ENCODE results near the gene VSTM4. TPM values are rescaled to one million over a fixed set of nuclear protein-coding genes. Genes with fewer than 3 reads are reported as not detected.
A peak's percentile ranks its signal among the peaks of the same experiment; 100 is the strongest.

Gene VSTM4
- total RNA-seq, 1 donor from 2014 or later: 2.2 TPM

- DNase-seq (ENCODE audit: low read depth, low spot score): no peak
- H3K27me3 Mint-ChIP-seq (ENCODE audit: low read depth): peaks cover 30% of the 10 kb centered on the region
- H3K27ac Mint-ChIP-seq (ENCODE audit: unreplicated experiment): no peak overlapping the region
- H3K4me3 Mint-ChIP-seq: no peak overlapping the region
- TF ChIP-seq, protein P1, sequence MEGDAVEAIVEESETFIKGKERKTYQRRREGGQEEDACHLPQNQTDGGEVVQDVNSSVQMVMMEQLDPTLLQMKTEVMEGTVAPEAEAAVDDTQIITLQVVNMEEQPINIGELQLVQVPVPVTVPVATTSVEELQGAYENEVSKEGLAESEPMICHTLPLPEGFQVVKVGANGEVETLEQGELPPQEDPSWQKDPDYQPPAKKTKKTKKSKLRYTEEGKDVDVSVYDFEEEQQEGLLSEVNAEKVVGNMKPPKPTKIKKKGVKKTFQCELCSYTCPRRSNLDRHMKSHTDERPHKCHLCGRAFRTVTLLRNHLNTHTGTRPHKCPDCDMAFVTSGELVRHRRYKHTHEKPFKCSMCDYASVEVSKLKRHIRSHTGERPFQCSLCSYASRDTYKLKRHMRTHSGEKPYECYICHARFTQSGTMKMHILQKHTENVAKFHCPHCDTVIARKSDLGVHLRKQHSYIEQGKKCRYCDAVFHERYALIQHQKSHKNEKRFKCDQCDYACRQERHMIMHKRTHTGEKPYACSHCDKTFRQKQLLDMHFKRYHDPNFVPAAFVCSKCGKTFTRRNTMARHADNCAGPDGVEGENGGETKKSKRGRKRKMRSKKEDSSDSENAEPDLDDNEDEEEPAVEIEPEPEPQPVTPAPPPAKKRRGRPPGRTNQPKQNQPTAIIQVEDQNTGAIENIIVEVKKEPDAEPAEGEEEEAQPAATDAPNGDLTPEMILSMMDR (conservative IDR thresholded peaks at IDR 0.05): no peak
- H3K36me3 Mint-ChIP-seq (ENCODE audit: low read depth): no peaks in the 10 kb centered on the region
- no peaks in the 10 kb centered on the region for H3K9me3 Mint-ChIP-seq
- H3K4me1 Mint-ChIP-seq: peaks cover 42% of the 10 kb centered on the region
Measured at GRCh38 chr10:49080071-49080470, 35.3 kb downstream of the VSTM4 start.

DNA sequence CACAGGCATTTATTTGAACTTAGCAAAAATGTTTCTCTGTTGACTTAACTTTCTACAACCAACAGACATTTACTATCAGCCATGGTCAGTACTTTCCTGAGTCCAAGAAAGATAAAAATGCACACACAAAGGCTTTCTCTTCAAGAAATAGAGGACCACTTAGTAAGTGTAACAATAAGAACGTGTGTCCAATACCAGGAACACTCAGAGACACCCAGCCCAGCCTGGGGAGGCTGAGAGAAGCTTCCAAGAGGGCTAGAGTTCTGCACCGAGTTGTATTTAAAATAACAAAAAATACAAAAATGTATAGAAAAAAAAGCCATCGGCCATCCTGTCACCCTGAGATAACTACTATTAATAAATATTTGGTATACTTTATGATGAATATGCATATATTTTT is 35.8 kb downstream of the VSTM4 start:
- Mint-ChIP-seq H3K9me3 (no peaks in the 10 kb centered on the region), H3K4me3 (no peak overlapping the region), H3K27me3 (ENCODE audit: low read depth) (peaks cover 30% of the 10 kb centered on the region), H3K27ac (ENCODE audit: unreplicated experiment) (no peak overlapping the region), H3K4me1 (peaks cover 42% of the 10 kb centered on the region), H3K36me3 (ENCODE audit: low read depth) (no peaks in the 10 kb centered on the region)
- TF ChIP-seq, protein P1 (conservative IDR thresholded peaks at IDR 0.05): no peak
- DNase-seq (ENCODE audit: low read depth, low spot score): no peak

DNA sequence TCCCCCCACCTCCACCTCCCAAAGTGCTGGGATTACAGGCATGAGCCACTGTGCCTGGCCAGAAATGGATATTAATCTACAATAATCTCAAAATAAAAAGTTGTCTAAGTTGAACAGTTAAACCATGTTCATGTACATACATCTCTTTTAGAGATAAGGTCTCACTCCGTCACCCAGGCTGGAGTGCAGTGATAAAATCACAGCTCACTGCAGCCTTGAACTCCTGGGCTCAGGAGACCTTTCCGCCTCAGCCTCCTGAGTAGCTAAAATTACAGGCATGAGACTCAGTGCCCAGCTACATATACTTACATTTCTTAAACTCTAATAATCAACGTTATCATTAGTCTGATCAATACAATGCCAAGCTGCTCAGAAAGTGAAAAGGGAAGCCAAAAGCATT is 36.2 kb downstream of the VSTM4 start:
- H3K9me3 Mint-ChIP-seq: no peaks in the 10 kb centered on the region
- TF ChIP-seq, protein P1 (conservative IDR thresholded peaks at IDR 0.05): no peak
- no peak overlapping the region for H3K27ac Mint-ChIP-seq (ENCODE audit: unreplicated experiment)
- H3K4me3 Mint-ChIP-seq: no peak overlapping the region
- no peak for DNase-seq (ENCODE audit: low read depth, low spot score)
- H3K27me3 Mint-ChIP-seq (ENCODE audit: low read depth): peaks cover 30% of the 10 kb centered on the region
- no peaks in the 10 kb centered on the region for H3K36me3 Mint-ChIP-seq (ENCODE audit: low read depth)
- H3K4me1 Mint-ChIP-seq: peaks cover 42% of the 10 kb centered on the region

DNA sequence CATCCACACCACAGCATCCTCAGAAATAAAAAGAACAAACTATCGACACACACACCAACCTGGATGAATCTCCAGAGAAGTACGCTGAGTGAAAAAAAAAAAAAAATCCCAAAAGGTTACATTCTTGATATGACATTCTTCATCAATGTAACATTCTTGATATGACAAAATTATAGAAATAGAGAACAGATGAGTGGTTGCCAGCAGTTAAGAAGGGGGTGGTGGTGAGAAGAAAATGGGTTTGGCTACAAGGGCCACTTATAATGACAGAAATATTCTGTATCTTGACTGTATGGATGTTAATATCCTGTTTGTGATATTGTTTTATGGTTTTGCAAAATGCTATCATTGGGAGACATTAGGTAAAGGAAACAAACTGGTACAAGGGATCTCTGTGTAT is 36.9 kb downstream of the VSTM4 start:
- TF ChIP-seq, protein P1 (conservative IDR thresholded peaks at IDR 0.05): no peak
- Mint-ChIP-seq H3K4me1 (peaks cover 36% of the 10 kb centered on the region), H3K9me3 (no peaks in the 10 kb centered on the region), H3K36me3 (ENCODE audit: low read depth) (no peaks in the 10 kb centered on the region), H3K4me3 (no peak overlapping the region), H3K27me3 (ENCODE audit: low read depth) (peaks cover 30% of the 10 kb centered on the region), H3K27ac (ENCODE audit: unreplicated experiment) (no peak overlapping the region)
- no peak for DNase-seq (ENCODE audit: low read depth, low spot score)

DNA sequence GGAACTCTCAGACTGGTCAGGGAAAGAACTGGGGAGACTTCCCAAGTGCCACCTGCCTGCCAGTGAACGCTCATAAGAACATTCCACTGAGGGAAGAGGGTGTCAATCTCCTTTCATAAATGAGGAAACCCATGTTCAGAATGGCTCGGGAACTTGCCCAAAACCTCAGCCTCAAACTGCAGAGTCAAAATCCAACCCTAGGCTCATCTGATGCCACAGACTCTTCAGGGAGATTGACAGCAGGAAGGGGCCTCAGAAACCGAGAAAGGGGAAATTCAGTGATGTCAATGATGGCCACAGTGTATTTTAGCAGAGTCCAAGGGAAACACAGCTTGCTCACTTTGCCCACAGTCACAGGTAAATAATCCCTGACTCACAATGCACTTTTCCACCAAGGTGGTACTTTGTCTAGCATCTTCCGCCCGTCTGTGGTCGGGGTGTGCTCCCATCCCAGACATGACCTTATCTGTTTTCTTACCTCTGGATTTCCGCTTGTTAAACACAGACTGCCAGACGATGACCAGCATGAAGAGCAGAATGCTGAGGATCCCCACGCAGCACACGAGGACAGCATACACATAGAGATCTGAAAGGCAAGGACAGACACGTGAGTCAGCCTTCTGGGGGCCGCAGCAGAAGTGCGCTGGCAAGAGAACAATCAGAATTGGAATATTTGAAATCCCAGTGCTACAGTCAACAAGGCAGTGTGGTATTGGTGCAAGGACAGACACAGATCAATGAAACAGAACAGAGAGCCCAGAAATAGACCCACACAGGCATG is 38.4 kb downstream of the VSTM4 start:
- Mint-ChIP-seq H3K4me1 (peaks cover 23% of the 10 kb centered on the region), H3K27me3 (ENCODE audit: low read depth) (peaks cover 29% of the 10 kb centered on the region), H3K4me3 (no peak overlapping the region), H3K27ac (ENCODE audit: unreplicated experiment) (peak overlapping the region; percentile 52), H3K36me3 (ENCODE audit: low read depth) (peaks cover 4% of the 10 kb centered on the region), H3K9me3 (peaks cover 2% of the 10 kb centered on the region)
- no peak for DNase-seq (ENCODE audit: low read depth, low spot score)
- TF ChIP-seq, protein P1 (conservative IDR thresholded peaks at IDR 0.05): no peak

All from neural crest cell (in vitro differentiated cells).